Stimulated activated naive CD4-positive, alpha-beta T cell (primary cell): ENCODE measurements around the gene GPR157.
"Not testable (repeated sequence)": the region's sequence is repeated elsewhere in the genome, so short reads cannot be mapped to it uniquely, and the experiment has no call there.

Source experiments
- DNase-seq, 6 experiments: peaks; one replicate each; lab custom pipeline; 2025; lab: John Stamatoyannopoulos, UW

GPR157 gene

GRCh38 chr1:9128520-9129265 is at the start of gene GPR157:
Gene GPR157 (minus strand): TSS chr1:9129102. CDS start chr1:9129027, 75 bp downstream.
- peak; percentile 47 to 82 (median 72) for DNase-seq

GRCh38 chr1:9174762-9175161 is 45.9 kb upstream of the GPR157 start:
- no peak for DNase-seq

GRCh38 chr1:9174243-9174642 is 45.3 kb upstream of the GPR157 start:
- no peak for DNase-seq

GRCh38 chr1:9169601-9170137 is 40.8 kb upstream of the GPR157 start:
- no peak for DNase-seq

GRCh38 chr1:9167638-9168037 is 38.7 kb upstream of the GPR157 start:
- DNase-seq, result no peak

GRCh38 chr1:9166289-9167235 is 37.7 kb upstream of the GPR157 start:
- DNase-seq, result no peak

GRCh38 chr1:9165396-9165795 is 36.5 kb upstream of the GPR157 start:
- DNase-seq, result no peak

GRCh38 chr1:9164919-9165318 is 36.0 kb upstream of the GPR157 start:
- DNase-seq, result no peak

GRCh38 chr1:9164532-9164900 is 35.6 kb upstream of the GPR157 start:
- DNase-seq, result no peak

GRCh38 chr1:9161963-9162362 is 33.1 kb upstream of the GPR157 start:
- no peak for DNase-seq

GRCh38 chr1:9161342-9161741 is 32.4 kb upstream of the GPR157 start:
- no peak for DNase-seq

GRCh38 chr1:9160079-9160717 is 31.3 kb upstream of the GPR157 start:
- no peak for DNase-seq

GRCh38 chr1:9155879-9156278 is 27.0 kb upstream of the GPR157 start:
- DNase-seq, result no peak

- DNase-seq, result not testable (repeated sequence)
Observed at GRCh38 chr1:9155405-9155804, 26.5 kb upstream of the GPR157 start.

GRCh38 chr1:9153152-9153551 is 24.2 kb upstream of the GPR157 start:
- no peak for DNase-seq

GRCh38 chr1:9152535-9152934 is 23.6 kb upstream of the GPR157 start:
- DNase-seq, result no peak

- DNase-seq, result no peak
Observed at GRCh38 chr1:9151328-9151860, 22.5 kb upstream of the GPR157 start.

- DNase-seq, result no peak
Observed at GRCh38 chr1:9150582-9151327, 21.9 kb upstream of the GPR157 start.

- DNase-seq, result no peak
Observed at GRCh38 chr1:9149837-9150581, 21.1 kb upstream of the GPR157 start.

GRCh38 chr1:9149151-9149550 is 20.2 kb upstream of the GPR157 start:
- no peak for DNase-seq

- no peak for DNase-seq
Observed at GRCh38 chr1:9146156-9146555, 17.3 kb upstream of the GPR157 start.
